H1 (cell line): Measurements from ENCODE around the gene NXPE1. TPM values are rescaled to one million over a fixed set of nuclear protein-coding genes. Genes with fewer than 3 reads are reported as not detected.

Experiments
- CTCF ChIA-PET: fragments of 300-600 bp; sonication (Branson Sonifier 250); formaldehyde crosslinking; loops from one replicate; lab custom pipeline; 2021; ENCODE audit not compliant: partially characterized antibody; lab: Charles Lee
- POLR2A ChIA-PET: fragments of 300-600 bp; sonication (Branson Sonifier 250); formaldehyde crosslinking; loops from one replicate; lab custom pipeline; 2021; ENCODE audit warnings: inconsistent platforms; ENCODE audit not compliant: partially characterized antibody; lab: Charles Lee
- DNase-seq, 2 experiments: peaks; one replicate each; pipeline versions ENCODE4 v3.0.0 to v3.0.0-alpha.2; 2010 to 2022; ENCODE audit warnings: low spot score in 2 of 2, low read depth in 1 of 2, mixed read lengths in 1 of 2
- FAIRE-seq: peaks from 2 replicates; lab custom pipeline; 2011; peaks lifted over from hg19 to GRCh38; lab: Jason Lieb, UNC
- H2AFZ ChIP-seq: 2 replicates; pipeline ENCODE4 v1.8.1; 2012; ENCODE audit warnings: low read length, inconsistent platforms
- H2AK5ac ChIP-seq: 2 replicates; pipeline ENCODE4 v1.6.1; 2013; ENCODE audit warnings: low read depth, low read length
- H2BK120ac ChIP-seq: replicated peaks from 2 replicates; pipeline ENCODE3; 2013; ENCODE audit warnings: low read depth, low read length, inconsistent platforms
- H2BK12ac ChIP-seq: 2 replicates; pipeline ENCODE4 v1.6.1; 2013; ENCODE audit warnings: low read depth, low read length
- H2BK15ac ChIP-seq: 2 replicates; pipeline ENCODE4 v1.6.1; 2013; ENCODE audit warnings: low read length
- H2BK20ac ChIP-seq: 2 replicates; pipeline ENCODE4 v1.6.1; 2013; ENCODE audit warnings: low read length
- H2BK5ac ChIP-seq: 2 replicates; pipeline ENCODE4 v1.6.1; 2013; ENCODE audit warnings: low read depth, low read length
- H3K14ac ChIP-seq: 2 replicates; pipeline ENCODE4 v1.6.1; 2013; ENCODE audit warnings: inconsistent platforms; ENCODE audit not compliant: insufficient read length
- H3K18ac ChIP-seq: 2 replicates; pipeline ENCODE4 v1.6.1; 2013; ENCODE audit warnings: low read length; ENCODE audit errors: extremely low read depth
- H3K23ac ChIP-seq: 2 replicates; pipeline ENCODE4 v1.6.1; 2013; ENCODE audit warnings: inconsistent platforms; ENCODE audit not compliant: insufficient read length
- H3K23me2 ChIP-seq: 2 replicates; pipeline ENCODE4 v1.6.1; 2013; ENCODE audit warnings: low read depth, low read length
- H3K27ac ChIP-seq: 2 replicates; pipeline ENCODE4 v1.6.1; 2011; ENCODE audit warnings: low read depth, low read length, inconsistent platforms
- H3K27me3 ChIP-seq, 4 experiments: replicated peaks in 1 of 4; 1 replicate in 1 of 4; 2 replicates in 3 of 4; pipeline versions ENCODE4 v1.6.1 to v1.8.1; 2011 to 2013; ENCODE audit warnings: low read length in 3 of 4, mild to moderate bottlenecking in 3 of 4, inconsistent platforms in 2 of 4, mixed read lengths in 2 of 4, moderate library complexity in 1 of 4; ENCODE audit not compliant: control insufficient read depth in 3 of 4, insufficient read depth in 3 of 4; ENCODE audit errors: extremely low read depth in 1 of 4
- H3K36me3 ChIP-seq, 4 experiments: 2 replicates each; pipeline versions ENCODE4 v1.6.1 to v1.8.1; 2011 to 2013; ENCODE audit warnings: mild to moderate bottlenecking in 4 of 4, low read length in 3 of 4, moderate library complexity in 2 of 4, control low read depth in 1 of 4, inconsistent platforms in 1 of 4; ENCODE audit not compliant: insufficient read depth in 4 of 4, control insufficient read depth in 2 of 4
- H3K4ac ChIP-seq: replicated peaks from 2 replicates; pipeline ENCODE3; 2013; ENCODE audit warnings: low read length, low read depth, mixed read lengths, inconsistent platforms; ENCODE audit not compliant: insufficient read length
- H3K4me1 ChIP-seq, 4 experiments: replicated peaks in 1 of 4; 1 replicate in 1 of 4; 2 replicates in 3 of 4; pipeline versions ENCODE4 v1.6.1 to v1.8.1; 2011 to 2013; ENCODE audit warnings: low read length in 3 of 4, inconsistent platforms in 2 of 4, mixed read lengths in 1 of 4; ENCODE audit not compliant: insufficient read depth in 4 of 4, control insufficient read depth in 3 of 4
- H3K4me2 ChIP-seq, 2 experiments: 2 replicates each; pipeline versions ENCODE4 v1.6.1 to v1.8.1; 2011 to 2013; ENCODE audit warnings: low read depth in 2 of 2, low read length in 2 of 2, control low read depth in 1 of 2, inconsistent platforms in 1 of 2, mild to moderate bottlenecking in 1 of 2; ENCODE audit not compliant: insufficient read depth in 1 of 2
- H3K4me3 ChIP-seq, 4 experiments: fragments of 200-600, 300-600 bp in 1 of 4; sonication (generic), shearing (Covaris generic), sonication (Bioruptor Twin) in 1 of 4; 2 replicates each; pipeline versions ENCODE4 v1.5.1 to v1.8.1; 2011 to 2016; ENCODE audit warnings: low read length in 4 of 4, low read depth in 3 of 4, control low read depth in 2 of 4, inconsistent platforms in 2 of 4, mild to moderate bottlenecking in 2 of 4, mixed read lengths in 1 of 4, moderate library complexity in 1 of 4; ENCODE audit not compliant: insufficient read depth in 2 of 4; ENCODE audit errors: extremely low read depth in 1 of 4
- H3K56ac ChIP-seq: replicated peaks from 2 replicates; pipeline ENCODE3; 2013; ENCODE audit warnings: low read depth, mild to moderate bottlenecking, mixed read lengths, low read length, inconsistent platforms; ENCODE audit not compliant: insufficient read length
- H3K79me1 ChIP-seq: 2 replicates; pipeline ENCODE4 v1.6.1; 2013; ENCODE audit warnings: low read depth, low read length, control low read depth
- H3K79me2 ChIP-seq, 2 experiments: 2 replicates each; pipeline versions ENCODE4 v1.6.1 to v1.8.1; 2012 to 2013; ENCODE audit warnings: low read length in 2 of 2, mild to moderate bottlenecking in 2 of 2, inconsistent platforms in 1 of 2; ENCODE audit not compliant: insufficient read depth in 2 of 2, control insufficient read depth in 1 of 2
- H3K9ac ChIP-seq, 4 experiments: replicated peaks in 1 of 4; 1 replicate in 1 of 4; 2 replicates in 3 of 4; pipeline versions ENCODE4 v1.6.1 to v1.8.1; 2011 to 2013; ENCODE audit warnings: low read depth in 3 of 4, low read length in 3 of 4, control low read depth in 2 of 4, mild to moderate bottlenecking in 2 of 4, moderate library complexity in 2 of 4, inconsistent platforms in 1 of 4; ENCODE audit errors: extremely low read depth in 1 of 4
- H3K9me3 ChIP-seq, 2 experiments: 2 replicates each; pipeline versions ENCODE4 v1.6.1 to v1.8.1; 2012 to 2013; ENCODE audit warnings: mild to moderate bottlenecking in 2 of 2, moderate library complexity in 2 of 2, control low read depth in 1 of 2, inconsistent platforms in 1 of 2, low read depth in 1 of 2, low read length in 1 of 2, mixed read lengths in 1 of 2; ENCODE audit not compliant: insufficient read depth in 2 of 2
- H4K20me1 ChIP-seq, 2 experiments: replicated peaks in 1 of 2; 2 replicates each; pipeline versions ENCODE3 to v1.8.1; 2011 to 2013; ENCODE audit warnings: inconsistent platforms in 2 of 2, low read length in 2 of 2, mild to moderate bottlenecking in 1 of 2; ENCODE audit not compliant: insufficient read depth in 2 of 2, control insufficient read depth in 1 of 2
- H4K5ac ChIP-seq: 2 replicates; pipeline ENCODE4 v1.6.1; 2013; ENCODE audit warnings: low read length, low read depth, mixed read lengths, inconsistent platforms; ENCODE audit not compliant: insufficient read length
- H4K8ac ChIP-seq: 2 replicates; pipeline ENCODE4 v1.8.0; 2013; ENCODE audit warnings: mild to moderate bottlenecking, moderate library complexity, low read length, inconsistent platforms; ENCODE audit not compliant: insufficient read depth; ENCODE audit errors: extremely low read depth
- H4K91ac ChIP-seq: replicated peaks from 2 replicates; pipeline ENCODE3; 2013; ENCODE audit warnings: low read length, mixed read lengths, inconsistent platforms; ENCODE audit not compliant: insufficient read length
- CEBPB ChIP-seq: IDR thresholded peaks from 2 replicates; pipeline ENCODE4 v1.6.1; 2012; ENCODE audit warnings: low read depth, low read length
- RAD21 ChIP-seq, 2 experiments: IDR thresholded peaks in 1 of 2; conservative IDR thresholded peaks in 1 of 2; 2 replicates each; pipeline ENCODE4 v1.6.1; 2011; ENCODE audit warnings: low read depth in 2 of 2, low read length in 2 of 2, improper control_type of control experiment in 1 of 2, inconsistent platforms in 1 of 2, mild to moderate bottlenecking in 1 of 2, moderate library complexity in 1 of 2
- SIRT6 ChIP-seq: IDR thresholded peaks from one replicate; pipeline ENCODE4 v1.7.1; 2012; ENCODE audit warnings: low read length, inconsistent platforms
- WGBS, 2 experiments: shearing (Covaris generic) in 1 of 2; methylation state at CpG; one replicate each; pipeline versions ENCODE4 v1.1.6 to v1.1.7; 2013 to 2015; ENCODE audit warnings: low lambda C conversion rate in 2 of 2, mixed read lengths in 2 of 2, inconsistent platforms in 1 of 2, low coverage in 1 of 2, missing lambda C conversion rate in 1 of 2; ENCODE audit not compliant: insufficient replicate concordance in 2 of 2, insufficient coverage in 1 of 2, insufficient read length in 1 of 2; ENCODE audit errors: extremely low coverage in 1 of 2, missing lambda C conversion rate in 1 of 2; 5-methylcytosine and 5-hydroxymethylcytosine counted together
- polyA plus RNA-seq, 7 experiments: library from polyadenylated mRNA; depleted of rRNA in 3 of 7; stranded (reverse) in 5 of 7; unstranded in 2 of 7; fragments of >200 nt in 5 of 7; fragments of 200-250 nt in 2 of 7; gene quantifications; 1 replicate in 5 of 7; 2 replicates in 1 of 7; 4 replicates in 1 of 7; pipeline versions ENCODE4 v1.2.1 to v1.2.3, GENCODE V29; 2011 to 2013; ENCODE audit warnings: missing spikeins in 2 of 7, mixed read lengths in 2 of 7
- total RNA-seq: library from RNA; stranded (reverse); fragmentation: NEBNext Ultra II Directional; extraction: Animal tissue kit (Norgen Biotek cat#: 25700); gene quantifications from 2 replicates; pipeline ENCODE4 v1.2.1, GENCODE V29; 2021

NXPE1 gene
- total and polyA plus RNA-seq, 2 of the 8 experiments (the other 6 are each of a cell fraction or from before 2014, with no cell fraction given) = not detected

- DNase-seq = no peak
- Histone ChIP-seq H3K4me2 (no peak overlapping the region), H3K79me2 (no peaks in the 10 kb centered on the region), H3K9me3 (peaks cover 15 to 34% of the 10 kb centered on the region in 2 experiments; a peak in 3 of 4 replicates), H2BK5ac (no peak overlapping the region), H2BK20ac (no peak overlapping the region), H3K27ac (no peak overlapping the region), H2BK120ac (no peak overlapping the region), H3K4ac (no peak overlapping the region), H3K23ac (no peak overlapping the region), H3K18ac (no peak overlapping the region), H2AFZ (no peak overlapping the region), H4K20me1 (no peaks in the 10 kb centered on the region), H2AK5ac (no peak overlapping the region), H3K36me3 (no peaks in the 10 kb centered on the region), H3K4me1 (no peaks in the 10 kb centered on the region), H3K27me3 (no peaks in the 10 kb centered on the region), H2BK12ac (no peak overlapping the region), H4K91ac (no peak overlapping the region), H4K8ac (no peak overlapping the region), H3K14ac (no peak overlapping the region), H3K56ac (no peak overlapping the region), H3K9ac (no peak overlapping the region), H3K23me2 (no peaks in the 10 kb centered on the region), H2BK15ac (no peak overlapping the region), H3K4me3 (no peak overlapping the region), H3K79me1 (no peaks in the 10 kb centered on the region), H4K5ac (no peak overlapping the region)
- 94% methylated on average over 9 of the region's 9 CpGs; no CpG with 5 or more reads in 1 of the 2 experiments for WGBS, 2 experiments
- no peak for FAIRE-seq
- ChIA-PET POLR2A (no interaction called here), CTCF (no interaction called here)
- TF ChIP-seq CEBPB = 0 out of 2 replicates have a peak, but pooled peaks have one; percentile 30
- peak; percentile 34 to 41; a peak in 3 of 4 replicates for TF ChIP-seq RAD21 (IDR thresholded peaks at IDR 0.05 in 1 of 2, conservative IDR thresholded peaks at IDR 0.05 in 1 of 2; ENCODE audit: low read depth in 2 of 2, low read length in 2 of 2)
- no peak for TF ChIP-seq SIRT6
Observed at GRCh38 chr11:114606003-114606801, 46.5 kb upstream of the NXPE1 start.
